Fibroblast of villous mesenchyme (primary cell): ENCODE results near the gene DBNL. TPM values are rescaled to one million over a fixed set of nuclear protein-coding genes. Genes with fewer than 3 reads are reported as not detected.

Source experiments
- DNase-seq: peaks from one replicate; pipeline ENCODE4 v3.0.0-alpha.2; 2010; ENCODE audit warnings: low read depth
- H3K4me3 ChIP-seq: 2 replicates; pipeline ENCODE4 v1.5.1; 2011; ENCODE audit warnings: low read depth, mild to moderate bottlenecking, low read length
- total RNA-seq: library from RNA; depleted of rRNA; stranded (reverse); fragments of >200 nt; gene quantifications from 2 replicates; pipeline ENCODE4 v1.2.3, GENCODE V29; 2012
- TF ChIP-seq, protein P1 (sequence below): IDR thresholded peaks from 2 replicates; pipeline ENCODE4 v1.5.1; 2012; ENCODE audit warnings: low read depth, mild to moderate bottlenecking, low read length; ENCODE audit not compliant: insufficient read depth

DBNL gene
- total RNA-seq, 1 donor, result 97.2 TPM

DNA sequence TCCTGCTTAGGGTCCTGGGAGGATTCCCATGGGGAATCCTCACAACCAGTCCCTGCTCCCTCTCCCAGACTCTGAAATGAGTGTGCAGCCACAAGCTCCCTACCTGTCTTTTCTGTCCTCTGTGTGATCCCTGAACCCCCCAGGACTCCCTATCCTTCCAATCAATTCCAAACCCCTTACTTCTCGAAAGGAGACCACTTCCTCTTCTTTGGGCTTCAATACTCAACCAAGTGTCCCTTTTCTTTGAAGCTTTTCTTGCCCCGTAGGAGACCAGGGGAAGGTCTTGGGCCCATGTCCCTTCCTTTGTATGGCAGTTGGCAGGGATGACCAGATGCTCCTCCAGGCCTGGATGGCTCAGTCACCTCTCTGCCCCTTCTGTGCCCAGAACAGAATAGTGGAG is 61.3 kb downstream of the DBNL start:
- TF ChIP-seq, protein P1, sequence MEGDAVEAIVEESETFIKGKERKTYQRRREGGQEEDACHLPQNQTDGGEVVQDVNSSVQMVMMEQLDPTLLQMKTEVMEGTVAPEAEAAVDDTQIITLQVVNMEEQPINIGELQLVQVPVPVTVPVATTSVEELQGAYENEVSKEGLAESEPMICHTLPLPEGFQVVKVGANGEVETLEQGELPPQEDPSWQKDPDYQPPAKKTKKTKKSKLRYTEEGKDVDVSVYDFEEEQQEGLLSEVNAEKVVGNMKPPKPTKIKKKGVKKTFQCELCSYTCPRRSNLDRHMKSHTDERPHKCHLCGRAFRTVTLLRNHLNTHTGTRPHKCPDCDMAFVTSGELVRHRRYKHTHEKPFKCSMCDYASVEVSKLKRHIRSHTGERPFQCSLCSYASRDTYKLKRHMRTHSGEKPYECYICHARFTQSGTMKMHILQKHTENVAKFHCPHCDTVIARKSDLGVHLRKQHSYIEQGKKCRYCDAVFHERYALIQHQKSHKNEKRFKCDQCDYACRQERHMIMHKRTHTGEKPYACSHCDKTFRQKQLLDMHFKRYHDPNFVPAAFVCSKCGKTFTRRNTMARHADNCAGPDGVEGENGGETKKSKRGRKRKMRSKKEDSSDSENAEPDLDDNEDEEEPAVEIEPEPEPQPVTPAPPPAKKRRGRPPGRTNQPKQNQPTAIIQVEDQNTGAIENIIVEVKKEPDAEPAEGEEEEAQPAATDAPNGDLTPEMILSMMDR, result no peak
- no peak for DNase-seq
- H3K4me3 ChIP-seq, result peak overlapping the region; percentile 87

- DNase-seq, result no peak
- TF ChIP-seq, protein P1, result no peak
- H3K4me3 ChIP-seq, result peak overlapping the region; percentile 87
These were observed 62.0 kb downstream of the DBNL start for GRCh38 chr7:44106311-44107065.

DNA sequence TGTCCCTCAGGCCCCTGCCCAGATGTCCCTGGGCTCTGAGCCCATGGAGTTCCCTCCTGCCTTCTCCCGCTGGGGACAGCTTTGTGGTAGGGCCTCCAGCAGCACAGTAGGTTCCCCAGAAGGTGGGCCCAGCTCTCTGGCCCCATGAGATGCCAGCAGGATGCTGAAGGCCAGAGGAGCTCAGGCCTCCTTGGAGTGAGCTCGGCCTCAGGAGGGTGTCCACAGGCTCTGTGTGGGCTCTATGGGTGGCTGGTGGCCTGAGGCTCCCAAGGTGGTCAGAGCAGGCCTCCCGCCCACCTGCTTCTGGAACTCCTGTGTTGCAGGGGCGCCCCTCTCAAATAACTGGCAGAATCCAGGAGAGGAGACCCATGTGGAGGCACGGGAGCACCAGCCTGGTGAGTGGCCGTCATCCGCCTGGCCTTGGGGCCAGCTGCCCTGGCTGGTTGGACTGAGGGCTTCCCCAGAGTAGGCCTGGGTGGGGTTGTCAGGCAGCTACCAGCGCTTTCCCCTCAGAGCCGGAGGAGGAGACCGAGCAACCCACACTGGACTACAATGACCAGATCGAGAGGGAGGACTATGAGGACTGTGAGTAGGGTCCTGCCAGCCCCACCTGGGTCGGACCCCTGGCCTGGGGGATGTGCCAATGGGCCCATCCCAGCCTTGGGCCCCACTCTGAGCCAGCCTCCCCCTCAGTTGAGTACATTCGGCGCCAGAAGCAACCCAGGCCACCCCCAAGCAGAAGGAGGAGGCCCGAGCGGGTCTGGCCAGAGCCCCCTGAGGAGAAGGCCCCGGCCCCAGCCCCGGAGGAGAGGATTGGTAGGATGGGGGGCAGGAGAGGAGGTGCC is 62.8 kb downstream of the DBNL start:
- H3K4me3 ChIP-seq, result no peak overlapping the region
- TF ChIP-seq, protein P1, result no peak
- no peak for DNase-seq

DNA sequence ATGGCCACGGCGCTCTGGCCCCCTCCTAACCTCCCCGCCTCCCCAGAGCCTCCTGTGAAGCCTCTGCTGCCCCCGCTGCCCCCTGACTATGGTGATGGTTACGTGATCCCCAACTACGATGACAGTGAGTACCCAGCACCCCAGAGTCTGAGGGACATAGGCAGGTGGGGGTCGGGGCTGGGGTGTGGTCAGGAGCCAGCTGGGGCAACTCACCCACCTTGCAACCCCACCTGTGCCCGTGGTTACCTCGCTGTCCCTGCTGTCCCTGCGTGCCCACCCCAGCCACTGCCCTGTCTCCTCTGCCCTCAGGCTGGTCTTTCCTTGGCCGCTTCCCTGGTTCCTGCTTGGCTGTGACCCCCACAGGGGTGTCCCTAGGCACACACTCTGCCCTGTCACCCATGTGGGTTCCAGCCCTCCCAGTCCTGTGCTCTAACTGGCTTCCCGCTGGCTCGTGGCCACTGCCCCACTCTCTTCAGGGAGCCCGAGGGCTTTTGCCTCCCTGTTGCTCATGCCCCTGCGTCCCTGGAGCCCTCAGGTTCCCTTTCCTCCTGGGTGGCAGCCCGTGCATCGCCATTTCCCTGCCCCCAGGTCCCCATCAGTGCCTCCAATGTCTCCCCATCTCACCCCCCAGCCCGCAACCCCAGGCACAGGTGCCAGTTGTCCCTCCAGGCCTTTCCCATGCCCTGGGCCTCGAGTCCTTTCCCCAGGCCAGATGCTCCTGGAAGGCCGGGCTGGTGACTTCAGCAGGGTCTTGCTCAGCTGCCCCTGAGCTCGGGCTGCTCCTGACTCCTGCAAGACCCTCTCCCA is 63.7 kb downstream of the DBNL start:
- DNase-seq, result no peak
- TF ChIP-seq, protein P1, result no peak
- H3K4me3 ChIP-seq, result no peak overlapping the region

DNA sequence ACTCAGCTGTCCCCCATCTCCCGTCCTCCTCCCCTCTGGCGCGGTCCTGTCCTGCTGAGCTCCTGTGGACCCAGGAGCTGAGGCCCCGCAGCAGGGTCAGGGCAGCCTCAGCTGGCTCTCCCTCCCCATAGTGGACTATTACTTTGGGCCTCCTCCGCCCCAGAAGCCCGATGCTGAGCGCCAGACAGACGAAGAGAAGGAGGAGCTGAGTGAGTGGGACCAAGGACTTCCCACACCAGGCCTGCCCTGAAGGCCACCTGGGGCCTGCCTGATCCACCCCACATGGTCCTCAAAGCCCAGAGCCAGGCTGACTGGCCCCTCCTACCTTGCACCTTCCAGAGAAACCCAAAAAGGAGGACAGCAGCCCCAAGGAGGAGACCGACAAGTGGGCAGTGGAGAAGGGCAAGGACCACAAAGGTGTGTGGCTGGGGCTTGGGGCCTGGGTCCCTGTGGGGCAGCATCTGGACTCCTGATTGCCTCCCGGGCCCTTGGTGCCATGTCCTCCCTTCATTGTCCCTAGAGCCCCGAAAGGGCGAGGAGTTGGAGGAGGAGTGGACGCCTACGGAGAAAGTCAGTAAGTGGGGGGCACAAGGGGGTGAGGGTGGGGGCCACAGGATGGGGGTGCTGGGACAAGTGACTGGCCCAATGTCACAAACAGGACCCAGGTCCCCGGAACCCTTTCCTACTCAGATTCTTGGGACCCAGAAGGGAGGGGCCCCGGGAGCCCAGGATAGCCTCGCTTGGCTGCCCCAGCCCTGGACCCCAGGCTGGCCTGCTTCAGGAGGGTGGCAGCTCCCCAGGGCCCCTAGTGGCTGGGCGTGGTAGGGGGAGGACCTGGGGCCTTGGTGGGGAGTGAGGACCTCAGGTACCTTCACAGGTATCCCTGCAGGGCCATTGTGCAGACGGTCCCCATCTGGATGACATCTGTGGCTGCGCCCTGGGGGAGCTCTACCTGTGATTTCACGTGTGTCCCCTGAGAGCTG is 64.6 kb downstream of the DBNL start:
- no peak overlapping the region for H3K4me3 ChIP-seq
- no peak for DNase-seq
- TF ChIP-seq, protein P1, result peak; percentile 3
